NT2/D1 (cell line): ENCODE results near the gene FAM13B.

ENCODE experiments used
- SUZ12 ChIP-seq: IDR thresholded peaks from 2 replicates; pipeline ENCODE4 v1.6.1; 2011; ENCODE audit not compliant: insufficient read length, insufficient read depth; ENCODE audit errors: extremely low read depth
- YY1 ChIP-seq: IDR thresholded peaks from 2 replicates; pipeline ENCODE4 v1.6.1; 2011; ENCODE audit not compliant: insufficient read length, insufficient read depth

DNA sequence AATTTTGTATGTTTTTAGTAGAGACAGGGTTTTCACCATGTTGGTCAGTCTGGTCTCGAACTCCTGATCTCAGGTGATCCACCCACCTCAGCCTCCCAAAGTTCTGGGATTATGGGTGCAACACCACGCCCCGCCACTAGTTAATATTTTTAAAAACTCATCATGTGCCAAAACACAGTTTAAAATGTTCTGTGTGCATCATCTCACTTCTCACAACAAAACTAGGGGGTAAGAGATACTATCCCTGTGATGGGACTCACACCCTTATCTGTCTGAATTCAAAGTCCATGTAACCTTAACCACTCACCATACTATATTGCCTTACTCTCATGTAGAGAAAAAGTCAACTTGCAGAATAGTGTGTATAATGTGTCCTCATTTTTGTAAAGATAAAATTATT, 141.0 kb downstream of the FAM13B start:
- TF ChIP-seq SUZ12: no peak
- no peak for TF ChIP-seq YY1
